HCT116 (cell line): ENCODE results near the gene MED16. TPM values are rescaled to one million over a fixed set of nuclear protein-coding genes. Genes with fewer than 3 reads are reported as not detected.

Source experiments
- ATAC-seq: fragments of 200-7000 bp; cut with Tn5 transposase; 2 replicates; pipeline ENCODE4 v1.9.1; 2020; ENCODE audit warnings: mild to moderate bottlenecking, moderate library complexity
- BruUV-seq: library from RNA; stranded (reverse); fragments of 400-500 nt; replicated peaks from 2 replicates; lab custom pipeline; 2021; lab: Mats Ljungman, UMichigan
- CTCF ChIA-PET: fragments of 300-600 bp; sonication (Branson Sonifier 250); formaldehyde crosslinking; loops from one replicate; lab custom pipeline; 2021; ENCODE audit warnings: antibody characterized with exemption; lab: Charles Lee
- POLR2A ChIA-PET: fragments of 300-600, 350-600 bp; sonication (Branson Sonifier 250); formaldehyde crosslinking; loops from one replicate; lab custom pipeline; 2021; ENCODE audit warnings: antibody characterized with exemption; lab: Charles Lee
- RAD21 ChIA-PET, 2 experiments: fragments of 300-600 bp; sonication (Branson Sonifier 250); formaldehyde crosslinking; loops; one replicate each; lab custom pipeline; 2023; ENCODE audit warnings: low total read pairs in 2 of 2; ENCODE audit not compliant: uncharacterized antibody in 2 of 2, unreplicated experiment in 2 of 2, low non-redundant PET in 1 of 2; lab: Charles Lee
- DNase-seq: peaks from one replicate; pipeline ENCODE4 v3.0.0-alpha.2; 2010; ENCODE audit warnings: low read depth, low spot score
- H2AFZ ChIP-seq: fragments of 200-600 bp; shearing (Covaris generic), sonication (generic); 2 replicates; pipeline ENCODE4 v1.6.1; 2017; ENCODE audit warnings: low read depth, mixed run types, mixed read lengths, antibody characterized with exemption, low read length; ENCODE audit not compliant: poor library complexity, severe bottlenecking
- H3K27ac ChIP-seq: 2 replicates; pipeline ENCODE4 v1.5.1; 2012; ENCODE audit warnings: low read depth, low read length
- H3K27me3 ChIP-seq: fragments of 200-600 bp; sonication (generic); 2 replicates; pipeline ENCODE4 v1.6.1; 2016; ENCODE audit warnings: mixed run types, low read length, mixed read lengths; ENCODE audit not compliant: insufficient read depth
- H3K36me3 ChIP-seq, 2 experiments: fragments of 200-500 bp in 1 of 2; fragments of 200-600 bp in 1 of 2; sonication (Bioruptor generic) in 1 of 2; sonication (generic) in 1 of 2; 2 replicates each; pipeline versions ENCODE4 v1.5.1 to v1.6.1; 2014 to 2016; ENCODE audit warnings: low read length in 2 of 2, inconsistent platforms in 1 of 2, mixed read lengths in 1 of 2, mixed run types in 1 of 2; ENCODE audit not compliant: insufficient read depth in 2 of 2, control insufficient read depth in 1 of 2
- H3K4me1 ChIP-seq, 2 experiments: fragments of 200-600 bp in 1 of 2; sonication (generic) in 1 of 2; 2 replicates each; pipeline versions ENCODE4 v1.5.1 to v1.6.1; 2012 to 2017; ENCODE audit warnings: low read length in 2 of 2, inconsistent platforms in 1 of 2, mild to moderate bottlenecking in 1 of 2, mixed read lengths in 1 of 2, mixed run types in 1 of 2, moderate library complexity in 1 of 2; ENCODE audit not compliant: insufficient read depth in 2 of 2, control insufficient read depth in 1 of 2
- H3K4me2 ChIP-seq: fragments of 200-600 bp; sonication (generic); 2 replicates; pipeline ENCODE4 v1.6.1; 2017; ENCODE audit warnings: mixed run types, low read length, mixed read lengths
- H3K4me3 ChIP-seq, 2 experiments: fragments of 200-600 bp in 1 of 2; sonication (generic) in 1 of 2; replicated peaks in 1 of 2; 2 replicates each; pipeline ENCODE4 v1.5.1; 2011 to 2016; ENCODE audit warnings: low read length in 2 of 2, control low read depth in 1 of 2, low read depth in 1 of 2, mild to moderate bottlenecking in 1 of 2, mixed read lengths in 1 of 2, mixed run types in 1 of 2
- H3K79me2 ChIP-seq: fragments of 200-600 bp; sonication (generic); 2 replicates; pipeline ENCODE4 v1.6.1; 2017; ENCODE audit warnings: mild to moderate bottlenecking, mixed run types, low read length, moderate library complexity, mixed read lengths; ENCODE audit not compliant: insufficient read depth
- H3K9ac ChIP-seq: fragments of 200-600 bp; sonication (generic); 2 replicates; pipeline ENCODE4 v1.6.1; 2016; ENCODE audit warnings: low read length, mixed read lengths
- H3K9me2 ChIP-seq: fragments of 200-600 bp; sonication (generic), shearing (Covaris generic); 2 replicates; pipeline ENCODE4 v1.6.1; 2017; ENCODE audit warnings: mixed run types, mild to moderate bottlenecking, moderate library complexity; ENCODE audit not compliant: insufficient read depth
- H3K9me3 ChIP-seq, 2 experiments: fragments of 200-500 bp in 1 of 2; fragments of 200-600 bp in 1 of 2; sonication (Bioruptor generic) in 1 of 2; sonication (generic) in 1 of 2; 2 replicates each; pipeline ENCODE4 v1.6.1; 2014 to 2017; ENCODE audit warnings: low read length in 2 of 2, mixed read lengths in 2 of 2, inconsistent platforms in 1 of 2, low read depth in 1 of 2, mild to moderate bottlenecking in 1 of 2, mixed run types in 1 of 2, moderate library complexity in 1 of 2; ENCODE audit not compliant: control insufficient read depth in 1 of 2, insufficient read depth in 1 of 2
- H4K20me1 ChIP-seq: fragments of 200-600 bp; sonication (generic), shearing (Covaris generic); 2 replicates; pipeline ENCODE4 v1.6.1; 2017; ENCODE audit warnings: mixed run types, mild to moderate bottlenecking, moderate library complexity; ENCODE audit not compliant: insufficient read depth
- CBX3 ChIP-seq: IDR thresholded peaks from 2 replicates; pipeline ENCODE4 v1.6.1; 2012; ENCODE audit warnings: low read depth
- EZH2phosphoT487 ChIP-seq: fragments of 200-600 bp; IDR thresholded peaks from 2 replicates; pipeline ENCODE4 v1.6.1; 2018; ENCODE audit warnings: antibody characterized with exemption, borderline replicate concordance
- RAD21 ChIP-seq: IDR thresholded peaks from 2 replicates; pipeline ENCODE4 v1.6.1; 2012; ENCODE audit warnings: low read depth, mild to moderate bottlenecking
- SP1 ChIP-seq: IDR thresholded peaks from 2 replicates; pipeline ENCODE4 v1.6.1; 2012; ENCODE audit warnings: low read depth
- SRF ChIP-seq: IDR thresholded peaks from 2 replicates; pipeline ENCODE4 v1.6.1; 2012; ENCODE audit warnings: low read depth
- ZBTB33 ChIP-seq: IDR thresholded peaks from 2 replicates; pipeline ENCODE4 v1.6.1; 2011; ENCODE audit warnings: mild to moderate bottlenecking, low read length, moderate library complexity; ENCODE audit not compliant: insufficient replicate concordance; ENCODE audit errors: extremely low read depth
- ZFX ChIP-seq: fragments of 450-650 bp; IDR thresholded peaks from 2 replicates; pipeline ENCODE4 v1.6.1; 2017
- ZNF274 ChIP-seq: fragments of 200-500 bp; sonication (Bioruptor generic); IDR thresholded peaks from 2 replicates; pipeline ENCODE4 v1.6.1; 2014; ENCODE audit warnings: mild to moderate bottlenecking, low read depth, low read length, inconsistent platforms
- intact Hi-C: fragments of 100-400 bp; cut with micrococcal nuclease; formaldehyde crosslinking; loops from 2 replicates; pipeline ENCODE4 v1.10.0; 2022
- total RNA-seq: library from RNA; stranded (reverse); gene quantifications from one replicate; pipeline ENCODE4 v1.2.1, GENCODE V29; 2021; ENCODE audit not compliant: unreplicated experiment

The MED16 gene
- total RNA-seq, 1 experiment from 2014 or later = 73.6 TPM

- TF ChIP-seq RAD21 (no peak), SP1 (no peak), EZH2phosphoT487 (no peak)
Measured at GRCh38 chr19:904545-904944, 11.6 kb upstream of the MED16 start (continued).

- Histone ChIP-seq H4K20me1 (no peaks in the 10 kb centered on the region), H3K27me3 (no peaks in the 10 kb centered on the region), H3K4me1 (peaks cover 6 to 20% of the 10 kb centered on the region in 2 experiments; a peak in 3 of 4 replicates), H3K36me3 (peaks cover 5 to 6% of the 10 kb centered on the region in 2 experiments; a peak in 3 of 4 replicates), H3K9me2 (no peaks in the 10 kb centered on the region), H3K79me2 (peaks cover 45% of the 10 kb centered on the region), H3K9ac (no peak overlapping the region), H3K9me3 (no peaks in the 10 kb centered on the region), H3K27ac (no peak overlapping the region; the same call in 1 of the 2 replicates), H3K4me3 (no peak overlapping the region), H2AFZ (no peak overlapping the region), H3K4me2 (no peak overlapping the region)
- ATAC-seq = no peak
- ChIA-PET RAD21 (no interaction called here), POLR2A (no interaction called here), CTCF (interaction anchor here (1.3 kb wide), 1 partner anchor 393 kb away, joined by 3 read pairs; no protein-coding TSS in a partner anchor)
- intact Hi-C loops = no loop called here
- no peak for DNase-seq
- BruUV-seq = no TSS peak
- TF ChIP-seq ZFX (no peak), ZBTB33 (no peak), ZNF274 (no peak), CBX3 (no peak), SP1 (no peak), SRF (no peak)
Measured at GRCh38 chr19:903266-903797, 10.3 kb upstream of the MED16 start.
